GM19328 (cell line): ENCODE measurements around the gene SPTLC1.

ENCODE experiments used
- ATAC-seq: cut with Tn5 transposase; IDR thresholded peaks from one replicate; pipeline ENCODE4 v1.9.1; 2021; ENCODE audit warnings: mild to moderate bottlenecking, moderate library complexity; ENCODE audit not compliant: unreplicated experiment

The SPTLC1 gene

GRCh38 chr9:91992461-91993041, 122.7 kb downstream of the SPTLC1 start:
- ATAC-seq: no peak

DNA sequence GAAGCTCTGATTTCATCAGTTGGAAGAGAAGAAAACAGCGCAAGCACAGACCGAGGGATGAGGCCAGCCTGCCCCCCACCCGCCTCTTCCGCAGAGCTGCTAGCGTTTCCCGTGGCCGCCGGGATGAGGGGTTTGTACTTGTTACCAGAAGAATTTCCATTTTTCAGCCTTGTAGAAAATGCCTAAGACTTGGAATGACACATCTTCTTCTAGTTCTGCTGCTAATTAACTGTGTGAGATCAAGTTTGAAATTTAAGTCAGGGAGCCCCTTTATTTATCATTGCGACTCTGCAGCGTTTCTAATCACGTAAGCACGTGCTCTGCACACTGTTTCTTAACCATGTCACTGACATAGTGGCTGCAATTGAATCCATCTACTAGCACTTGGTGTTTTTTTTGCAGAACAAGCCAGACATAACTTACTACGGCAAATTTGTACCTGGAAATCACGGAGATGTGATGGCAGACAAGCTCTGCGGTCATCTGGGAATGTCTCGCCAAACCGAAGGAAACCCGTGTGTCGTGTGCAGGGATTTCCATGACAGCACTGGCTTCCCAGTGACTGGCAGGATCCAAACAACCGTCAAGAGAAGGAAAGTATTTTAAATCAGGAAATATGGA, 123.4 kb downstream of the SPTLC1 start:
- ATAC-seq: no peak

DNA sequence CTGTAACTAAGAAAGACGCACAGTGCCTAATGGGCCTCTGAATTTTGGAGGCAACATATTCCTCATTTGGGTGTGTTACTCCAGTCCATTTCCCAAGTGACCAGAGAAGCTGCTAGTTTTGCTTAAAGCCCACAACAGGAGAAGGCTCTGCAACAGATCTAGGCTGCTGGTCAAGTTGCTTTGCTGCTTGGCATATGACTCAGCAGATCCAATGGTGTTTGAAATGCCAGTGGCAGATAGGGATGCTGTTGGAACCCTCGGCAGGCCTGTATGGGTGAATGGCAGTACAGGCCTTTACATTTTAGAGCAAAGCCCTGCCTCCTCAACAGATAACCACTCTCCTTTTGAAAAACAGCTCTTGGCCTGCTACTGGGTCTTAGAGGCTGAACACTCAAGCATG, 129.0 kb downstream of the SPTLC1 start:
- ATAC-seq: no peak

GRCh38 chr9:91985692-91986091, 129.5 kb downstream of the SPTLC1 start:
- no peak for ATAC-seq
